Choroid plexus epithelial cell (primary cell): ENCODE measurements around the gene SEC24D.
A peak's percentile ranks its signal among the peaks of the same experiment; 100 is the strongest.

Experiments used
- DNase-seq: peaks from one replicate; pipeline ENCODE4 v3.0.0-alpha.2; 2010; ENCODE audit warnings: low read depth
- H3K4me3 ChIP-seq: 2 replicates; pipeline ENCODE4 v1.5.1; 2011; ENCODE audit warnings: low read depth, mild to moderate bottlenecking, control low read depth, low read length, moderate library complexity
- CTCF ChIP-seq: conservative IDR thresholded peaks from 2 replicates; pipeline ENCODE4 v1.5.1; 2011; ENCODE audit warnings: low read depth, mild to moderate bottlenecking, control low read depth, inconsistent platforms, low read length, moderate library complexity

SEC24D gene

DNA sequence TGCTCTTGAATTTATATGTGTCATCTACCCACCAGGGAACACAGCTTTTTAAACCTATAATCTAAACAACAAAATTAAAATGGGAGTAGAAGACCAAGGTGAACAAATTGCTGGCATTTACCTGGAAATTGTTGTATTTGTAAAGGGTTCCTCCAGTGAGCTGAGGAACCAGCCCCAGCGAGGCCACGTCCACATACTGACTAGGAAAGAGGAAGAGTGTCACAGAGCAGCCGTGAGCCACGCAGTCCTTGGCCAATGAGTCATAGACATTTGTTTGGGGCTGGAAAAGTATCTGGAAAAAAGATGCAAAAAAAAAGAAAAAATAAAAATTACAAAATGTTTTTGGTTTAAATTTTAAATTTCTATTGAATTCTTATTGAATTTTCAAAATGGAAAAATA is 92.1 kb downstream of the SEC24D start:
- H3K4me3 ChIP-seq: no peak overlapping the region
- TF ChIP-seq CTCF: no peak
- DNase-seq: no peak

- H3K4me3 ChIP-seq: no peak overlapping the region
- TF ChIP-seq CTCF: no peak
- peak; percentile 61 for DNase-seq
Observed at GRCh38 chr4:118742050-118742449, 93.9 kb downstream of the SEC24D start.

DNA sequence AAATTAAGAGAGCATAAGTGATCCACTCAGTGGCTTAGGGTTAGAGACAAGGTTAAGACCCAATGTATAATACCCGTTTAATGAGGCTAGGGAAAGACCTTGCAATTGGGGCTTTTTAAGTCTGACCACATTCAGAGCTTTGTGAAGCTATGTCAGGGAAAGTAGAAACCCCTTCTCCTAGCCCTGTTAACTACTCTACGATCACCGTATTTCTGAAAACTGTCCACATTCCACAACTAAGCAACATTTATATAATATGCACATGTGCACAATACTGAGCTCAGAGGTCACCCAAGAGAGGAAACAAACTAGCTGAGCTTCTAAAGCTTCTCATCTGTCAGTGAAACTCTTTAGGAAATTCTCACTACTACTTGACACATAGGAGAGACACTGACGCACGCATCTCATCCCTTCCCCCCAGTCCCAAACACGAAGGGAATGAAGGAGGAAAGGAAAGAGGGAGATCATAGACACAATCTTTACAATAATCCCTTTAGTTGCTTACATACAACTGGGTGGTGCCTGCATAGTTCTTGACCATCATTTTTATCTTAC is 94.5 kb downstream of the SEC24D start:
- peak; percentile 85 for DNase-seq
- no peak for TF ChIP-seq CTCF
- H3K4me3 ChIP-seq: no peak overlapping the region

DNA sequence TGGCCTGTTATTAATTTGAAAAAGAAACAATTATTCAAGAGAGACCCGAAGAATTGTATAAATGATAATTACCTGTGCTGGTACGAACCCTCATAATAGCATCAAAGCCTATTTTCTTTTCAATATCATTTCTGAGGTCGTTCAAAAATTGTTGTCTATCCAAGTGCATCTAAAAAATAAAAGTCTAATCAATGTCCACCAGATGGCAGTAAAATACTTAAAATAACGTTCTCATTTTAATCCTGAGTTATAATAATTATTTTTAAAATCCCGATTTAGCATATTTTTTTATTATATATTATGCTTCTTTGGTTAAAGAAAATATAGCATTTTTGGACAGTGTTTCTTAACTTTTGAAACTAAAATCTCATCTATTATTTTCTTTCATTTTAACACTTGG is 95.1 kb downstream of the SEC24D start:
- peak; percentile 19 for TF ChIP-seq CTCF
- H3K4me3 ChIP-seq: no peak overlapping the region
- peak; percentile 49 for DNase-seq

DNA sequence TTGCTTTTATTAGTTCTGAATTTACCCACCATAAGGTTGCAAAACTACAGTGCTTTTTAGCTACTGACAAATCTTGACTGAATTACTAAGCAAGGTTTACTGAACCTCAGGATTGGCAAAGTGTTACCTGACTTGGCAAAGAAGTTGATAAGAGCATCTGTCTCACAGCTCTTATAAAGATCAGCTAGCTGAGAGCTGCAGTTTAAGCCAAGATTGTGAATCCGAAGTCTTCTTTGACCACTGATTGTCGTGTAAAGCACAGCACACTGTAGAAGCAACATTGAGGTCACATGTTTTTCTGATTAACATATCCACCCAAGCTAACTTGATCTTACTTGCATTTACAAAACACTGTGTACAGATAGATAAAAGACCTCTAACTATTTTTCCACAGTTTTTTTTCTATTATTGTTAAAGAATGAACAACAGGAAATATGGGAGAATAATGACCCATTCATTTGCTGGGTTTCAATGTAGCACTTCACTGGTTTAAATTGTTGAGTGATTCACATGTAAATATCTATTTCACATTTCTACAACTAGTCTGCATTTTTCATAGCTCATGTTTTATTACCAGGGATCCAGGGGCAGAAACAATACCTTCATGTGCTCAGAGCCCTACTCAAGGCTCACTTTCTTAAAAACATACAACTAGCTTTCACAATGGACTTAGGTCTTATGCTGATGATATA is 96.8 kb downstream of the SEC24D start:
- H3K4me3 ChIP-seq: no peak overlapping the region

GRCh38 chr4:118738090-118738489 is 97.8 kb downstream of the SEC24D start:
- H3K4me3 ChIP-seq: no peak overlapping the region
- TF ChIP-seq CTCF: no peak
- no peak for DNase-seq

More for the DNA sequence above, 96.8 kb downstream of the SEC24D start:
- no peak for TF ChIP-seq CTCF
- DNase-seq: no peak

- no peak overlapping the region for H3K4me3 ChIP-seq
- no peak for TF ChIP-seq CTCF
- no peak for DNase-seq
Observed at GRCh38 chr4:118736900-118737299, 99.0 kb downstream of the SEC24D start.
